Measurements from ENCODE around the gene TMEM147. TPM values are rescaled to one million over a fixed set of nuclear protein-coding genes. Genes with fewer than 3 reads are reported as not detected.

TMEM147 gene
- total and polyA plus RNA-seq, 2 of the 13 experiments (the other 11 are each of a cell fraction or from before 2014, with no cell fraction given): 141 to 176 TPM

GRCh38 chr19:35509861-35510625 lies 35.4 kb upstream of the TMEM147 start (continued):
- TF ChIP-seq ZNF414 (CRISPR knock-in tag; IDR thresholded peaks at IDR 0.05) (no peak), GTF3A (CRISPR knock-in tag; conservative IDR thresholded peaks at IDR 0.05) (peak; percentile 57; the same call in 1 of the 2 replicates), AGO1 (IDR thresholded peaks at IDR 0.05; ENCODE audit: low read depth, low read length, poor library complexity, severe bottlenecking) (no peak), MXD3 (CRISPR knock-in tag; IDR thresholded peaks at IDR 0.05) (0 out of 2 replicates have a peak, but pooled peaks have one; percentile 29), DMTF1 (CRISPR knock-in tag; IDR thresholded peaks at IDR 0.05) (no peak), ZNF792 (CRISPR knock-in tag; IDR thresholded peaks at IDR 0.05) (peak; percentile 39; the same call in 1 of the 2 replicates), MIER2 (CRISPR knock-in tag; IDR thresholded peaks at IDR 0.05) (no peak), ATAD3A (CRISPR knock-in tag; IDR thresholded peaks at IDR 0.05) (no peak), ZNF407 (CRISPR knock-in tag; IDR thresholded peaks at IDR 0.05; ENCODE audit: not compliant biosample characterization) (peak; percentile 26), HMGA1 (CRISPR knock-in tag; conservative IDR thresholded peaks at IDR 0.05) (no peak), CCDC6 (CRISPR knock-in tag; IDR thresholded peaks at IDR 0.05) (no peak), IRF9 (CRISPR knock-in tag; IDR thresholded peaks at IDR 0.05; ENCODE audit: borderline replicate concordance) (peak; percentile 30; the same call in 1 of the 2 replicates)

All from HepG2 (cell line).